GM19372 (cell line): ENCODE measurements around the gene FAM124B.

Experiments used
- ATAC-seq: cut with Tn5 transposase; IDR thresholded peaks from one replicate; pipeline ENCODE4 v1.9.1; 2021; ENCODE audit warnings: mild to moderate bottlenecking, low read depth, moderate library complexity; ENCODE audit not compliant: unreplicated experiment

Gene FAM124B

DNA sequence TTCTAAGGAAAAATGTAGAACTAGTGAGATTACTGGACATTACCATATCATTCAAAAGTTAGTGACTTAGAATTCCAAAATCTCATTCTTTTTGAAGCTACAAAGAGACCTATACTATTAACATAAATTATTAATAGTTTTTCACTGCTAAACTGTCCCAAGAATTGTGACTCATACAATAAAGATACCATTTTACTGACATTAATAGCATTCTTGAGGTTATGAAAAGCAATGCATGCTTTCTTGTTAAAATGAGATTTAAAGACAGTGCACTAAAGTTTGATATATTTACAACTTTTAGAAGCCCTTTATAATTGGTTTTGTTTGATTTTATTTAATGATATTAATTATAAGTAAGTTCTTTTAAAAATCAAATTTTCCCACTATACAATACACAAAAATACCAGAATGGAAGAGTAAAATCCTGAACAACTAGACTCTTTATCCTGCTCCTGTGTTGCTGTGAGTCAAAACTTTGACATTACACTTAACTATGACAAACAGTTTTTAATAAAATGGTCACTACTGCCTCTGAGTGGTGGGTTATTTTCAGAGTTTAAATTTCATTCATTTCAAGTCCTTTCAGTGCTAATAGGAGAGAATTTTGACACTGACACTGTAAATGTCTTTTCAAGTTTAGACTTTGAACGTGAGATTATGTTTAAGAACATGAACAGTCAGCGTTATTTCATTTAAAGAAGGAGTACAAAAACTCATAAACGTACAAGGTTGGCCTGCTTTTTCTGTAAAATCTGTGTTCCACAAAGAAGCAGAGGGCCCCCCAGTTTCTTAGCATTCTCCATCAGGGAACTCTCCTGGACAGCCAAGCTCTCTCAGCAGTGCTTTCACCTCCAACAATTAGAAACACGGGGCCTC is 54.5 kb downstream of the FAM124B start:
- no peak for ATAC-seq

DNA sequence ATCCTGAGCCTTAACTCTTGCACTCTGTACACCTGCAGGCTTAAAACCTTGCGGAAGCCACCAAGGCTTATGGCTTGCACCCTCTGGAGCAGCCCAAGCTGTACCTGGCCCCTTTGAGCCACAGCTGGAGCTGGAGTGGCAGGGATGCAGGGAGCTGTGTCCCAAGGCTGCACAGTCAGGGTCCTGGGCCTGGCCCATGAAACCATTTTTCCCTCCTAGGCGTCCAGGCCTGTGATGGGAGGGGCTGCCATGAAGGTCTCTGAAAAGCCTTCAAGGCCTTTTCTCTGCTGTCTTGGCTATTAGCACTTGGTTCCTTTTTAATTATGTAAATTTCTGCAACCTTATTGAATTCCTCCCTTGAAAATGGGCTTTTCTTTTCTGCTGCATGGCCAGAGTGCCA is 56.4 kb downstream of the FAM124B start:
- no peak for ATAC-seq

DNA sequence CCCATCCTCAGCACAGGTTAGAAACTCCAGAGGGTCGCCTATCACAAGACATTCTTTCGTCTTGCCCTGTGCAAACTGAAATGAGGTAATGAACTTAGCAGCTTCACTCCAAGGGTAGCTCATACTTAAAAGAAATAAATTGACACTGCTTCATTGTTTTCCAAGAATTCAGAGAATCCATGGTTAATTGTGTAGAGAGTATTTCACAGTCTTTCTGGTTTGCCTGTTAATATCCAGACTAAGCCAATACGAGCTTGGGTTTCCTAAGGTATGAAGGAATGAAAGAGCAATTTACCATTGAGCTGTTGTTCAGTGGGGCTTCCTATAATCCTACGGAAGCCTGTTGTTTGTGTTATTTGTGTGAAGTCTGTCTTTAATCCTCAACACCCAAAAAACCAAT is 58.7 kb downstream of the FAM124B start:
- ATAC-seq, result no peak

DNA sequence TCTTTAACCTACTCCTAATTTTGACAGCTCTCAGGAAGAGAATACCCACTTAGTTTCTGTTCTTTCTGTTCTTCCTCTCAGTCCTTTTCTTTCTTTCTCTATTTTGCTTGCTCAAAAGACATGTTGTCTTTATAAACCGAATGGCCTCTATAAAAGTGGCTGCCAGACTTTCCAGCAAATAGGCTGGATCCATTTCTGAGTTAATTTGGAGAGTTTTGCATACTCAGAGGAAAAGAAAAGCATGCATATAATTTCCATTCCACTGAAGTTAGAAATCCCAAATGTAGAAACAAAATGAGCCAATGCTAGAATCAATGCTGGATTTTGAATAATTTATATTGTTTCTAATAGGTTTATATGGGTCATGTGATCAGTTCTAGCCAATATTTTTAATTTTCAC is 65.9 kb downstream of the FAM124B start:
- ATAC-seq, result no peak

DNA sequence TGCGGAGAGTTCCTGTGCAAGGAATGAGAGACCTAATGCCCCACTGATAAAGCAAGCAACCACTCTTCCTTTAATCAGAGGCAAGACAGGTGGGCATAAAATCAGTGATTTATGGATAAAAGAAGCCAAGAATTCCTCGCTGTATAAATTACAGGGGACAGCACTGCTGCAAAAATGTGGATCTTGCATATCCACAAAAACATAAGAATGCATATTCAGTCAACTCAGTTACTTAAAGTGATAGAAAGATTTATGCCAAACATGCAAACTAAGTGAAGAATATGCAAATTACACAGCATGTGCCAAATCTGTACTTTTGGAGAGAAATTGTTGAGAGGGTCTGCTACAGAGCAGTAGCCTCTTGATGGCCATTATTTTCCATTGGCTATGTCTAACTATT is 67.2 kb downstream of the FAM124B start:
- ATAC-seq, result no peak

DNA sequence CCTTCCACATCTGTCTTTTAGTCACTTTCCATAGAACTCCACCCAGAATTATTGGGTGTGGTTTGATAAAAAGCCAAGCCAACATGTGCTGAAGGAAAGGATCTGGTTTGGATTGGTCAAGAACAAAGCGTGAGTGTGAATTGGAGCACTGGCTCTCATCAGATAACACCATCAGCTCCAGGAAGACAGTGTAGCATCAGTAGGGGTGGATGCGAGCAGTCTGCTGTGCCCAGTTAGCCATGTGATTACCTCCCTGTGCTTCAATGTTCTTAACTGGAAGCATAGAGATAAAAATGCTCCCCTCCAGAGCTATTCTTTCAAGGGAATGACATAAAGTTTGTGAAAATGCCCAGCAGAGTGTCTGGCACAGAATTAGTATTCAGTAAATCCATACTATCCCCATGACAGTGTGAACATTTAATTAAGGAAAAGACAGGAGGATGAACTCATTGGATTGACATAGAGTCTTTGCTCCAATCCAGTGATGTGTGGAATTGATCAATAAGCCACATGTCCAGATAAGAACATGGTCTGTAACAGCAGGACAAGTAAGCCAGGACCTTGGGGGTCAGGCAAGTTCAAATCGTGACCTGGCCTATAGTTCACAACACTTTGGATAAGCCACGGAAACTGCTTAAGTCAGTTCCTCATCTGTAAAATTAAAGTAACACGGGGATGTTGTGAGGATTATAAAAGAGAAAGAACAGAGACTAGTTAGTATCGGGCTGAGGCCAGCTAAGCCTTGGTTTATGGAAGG is 68.0 kb downstream of the FAM124B start:
- ATAC-seq, result no peak

DNA sequence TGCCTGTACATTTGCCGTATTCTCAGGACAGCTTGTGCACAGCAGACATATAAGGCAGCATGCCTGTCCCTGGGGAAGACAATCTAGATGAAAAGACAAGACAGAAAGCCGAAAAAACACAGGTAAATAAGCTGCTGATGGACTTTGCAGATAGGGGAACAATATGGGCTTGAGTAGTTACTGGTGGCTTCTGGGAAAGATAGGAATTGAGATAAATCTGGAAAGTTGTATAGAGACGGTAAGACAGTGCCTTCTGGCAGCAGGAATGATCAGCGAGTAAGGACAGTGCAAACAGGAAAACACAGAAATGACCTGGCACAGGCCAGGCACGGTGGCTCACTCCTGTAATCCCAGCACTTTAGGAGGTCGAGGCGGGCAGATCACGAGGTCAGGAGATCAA is 70.2 kb downstream of the FAM124B start:
- ATAC-seq, result no peak

DNA sequence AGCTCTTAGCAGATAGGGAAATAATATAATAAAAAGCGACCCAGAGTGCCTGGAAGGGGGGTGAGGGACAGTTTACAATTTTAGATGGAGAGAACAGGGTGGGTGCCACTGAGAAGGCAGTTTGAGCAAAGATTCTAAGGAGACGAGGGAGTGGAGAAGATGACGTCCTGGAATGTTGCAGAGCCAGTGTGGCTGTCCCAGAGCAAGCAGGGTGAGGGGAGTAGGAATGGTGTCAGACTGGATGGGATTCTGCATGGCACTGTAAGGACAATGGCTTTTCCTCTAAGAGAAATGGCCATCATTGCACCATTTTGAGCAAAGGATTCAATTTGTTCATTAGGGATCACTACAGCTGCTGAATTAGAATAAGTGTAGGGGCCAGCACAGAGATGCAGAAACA is 73.1 kb downstream of the FAM124B start:
- no peak for ATAC-seq
